IMR-90 (cell line): ENCODE results near the gene STK33. TPM values are rescaled to one million over a fixed set of nuclear protein-coding genes. Genes with fewer than 3 reads are reported as not detected.

Experiments
- ATAC-seq: fragments of 200-7000 bp; cut with Tn5 transposase; 2 replicates; pipeline ENCODE4 v1.9.1; 2020; ENCODE audit warnings: low read depth, mild to moderate bottlenecking, moderate library complexity
- BruUV-seq: library from RNA; stranded (reverse); fragments of 400-500 nt; replicated peaks from 2 replicates; lab custom pipeline; 2021; lab: Mats Ljungman, UMichigan
- CTCF ChIA-PET: fragments of 300-600 bp; formaldehyde crosslinking; extraction: SDS; loops from one replicate; lab custom pipeline; 2021; ENCODE audit warnings: antibody characterized with exemption; lab: Yijun Ruan, JAX
- POLR2A ChIA-PET: fragments of 300-600 bp; sonication (Branson Sonifier 250); formaldehyde crosslinking; loops from one replicate; lab custom pipeline; 2022; ENCODE audit warnings: antibody characterized with exemption; ENCODE audit not compliant: unreplicated experiment; lab: Charles Lee
- DNase-seq: peaks from one replicate; pipeline ENCODE4 v3.0.0; 2013
- H2AFZ ChIP-seq: replicated peaks from 2 replicates; pipeline ENCODE3; 2013; ENCODE audit warnings: low read length, mild to moderate bottlenecking; ENCODE audit not compliant: poor library complexity
- H2AK5ac ChIP-seq: 2 replicates; pipeline ENCODE4 v1.6.1; 2013; ENCODE audit warnings: low read depth, low read length, inconsistent platforms
- H2AK9ac ChIP-seq: replicated peaks from 2 replicates; pipeline ENCODE3; 2013; ENCODE audit warnings: mild to moderate bottlenecking, low read depth, low read length, moderate library complexity; ENCODE audit not compliant: poor library complexity
- H2BK120ac ChIP-seq: 2 replicates; pipeline ENCODE4 v1.6.1; 2013; ENCODE audit warnings: low read depth, low read length, inconsistent platforms
- H2BK15ac ChIP-seq: 3 replicates; pipeline ENCODE4 v1.6.1; 2013; ENCODE audit warnings: low read depth, low read length, inconsistent platforms
- H2BK20ac ChIP-seq: 2 replicates; pipeline ENCODE4 v1.6.1; 2013; ENCODE audit warnings: low read depth, mild to moderate bottlenecking, inconsistent platforms, low read length, moderate library complexity
- H2BK5ac ChIP-seq: 2 replicates; pipeline ENCODE4 v1.6.1; 2013; ENCODE audit warnings: mild to moderate bottlenecking, low read depth, low read length, inconsistent platforms; ENCODE audit not compliant: poor library complexity, severe bottlenecking
- H3K14ac ChIP-seq: replicated peaks from 2 replicates; pipeline ENCODE4 v1.6.1; 2013; ENCODE audit warnings: low read depth, low read length, inconsistent platforms
- H3K18ac ChIP-seq: 2 replicates; pipeline ENCODE4 v1.6.1; 2013; ENCODE audit warnings: low read depth, low read length, control low read depth
- H3K23ac ChIP-seq: 2 replicates; pipeline ENCODE4 v1.6.1; 2013; ENCODE audit warnings: low read depth, low read length, inconsistent platforms
- H3K27ac ChIP-seq: 2 replicates; pipeline ENCODE4 v1.5.1; 2013; ENCODE audit warnings: mild to moderate bottlenecking, control low read depth, low read length; ENCODE audit not compliant: insufficient read depth
- H3K27me3 ChIP-seq: 2 replicates; pipeline ENCODE4 v1.6.1; 2013; ENCODE audit warnings: low read length; ENCODE audit not compliant: control insufficient read depth, insufficient read depth
- H3K36me3 ChIP-seq: 2 replicates; pipeline ENCODE4 v1.6.1; 2013; ENCODE audit warnings: low read length, mixed read lengths; ENCODE audit not compliant: control insufficient read depth, insufficient read depth
- H3K4ac ChIP-seq: 2 replicates; pipeline ENCODE4 v1.6.1; 2013; ENCODE audit warnings: low read depth, low read length, inconsistent platforms
- H3K4me1 ChIP-seq: 2 replicates; pipeline ENCODE4 v1.6.1; 2013; ENCODE audit warnings: low read length, mixed read lengths; ENCODE audit not compliant: control insufficient read depth, insufficient read depth
- H3K4me2 ChIP-seq: 2 replicates; pipeline ENCODE4 v1.6.1; 2013; ENCODE audit warnings: low read depth, mild to moderate bottlenecking, control low read depth, low read length, moderate library complexity
- H3K4me3 ChIP-seq: 2 replicates; pipeline ENCODE4 v1.5.1; 2013; ENCODE audit warnings: low read depth, mild to moderate bottlenecking, control low read depth, low read length, moderate library complexity; ENCODE audit not compliant: insufficient read depth
- H3K56ac ChIP-seq: 2 replicates; pipeline ENCODE4 v1.6.1; 2013; ENCODE audit warnings: low read length, inconsistent platforms; ENCODE audit not compliant: insufficient read depth; ENCODE audit errors: extremely low read depth
- H3K79me1 ChIP-seq, 2 experiments: 2 replicates each; pipeline ENCODE4 v1.6.1; 2013; ENCODE audit warnings: low read length in 2 of 2, inconsistent platforms in 1 of 2, low read depth in 1 of 2
- H3K9ac ChIP-seq: 2 replicates; pipeline ENCODE4 v1.6.1; 2013; ENCODE audit warnings: low read depth, low read length, control low read depth
- H3K9me1 ChIP-seq: 2 replicates; pipeline ENCODE4 v1.6.1; 2013; ENCODE audit warnings: low read length, inconsistent platforms; ENCODE audit not compliant: insufficient read depth
- H3K9me3 ChIP-seq: 2 replicates; pipeline ENCODE4 v1.6.1; 2013; ENCODE audit warnings: low read length; ENCODE audit not compliant: control insufficient read depth, insufficient read depth
- H4K20me1 ChIP-seq: 2 replicates; pipeline ENCODE4 v1.6.1; 2013; ENCODE audit warnings: low read length, inconsistent platforms; ENCODE audit not compliant: insufficient read depth
- H4K5ac ChIP-seq: 2 replicates; pipeline ENCODE4 v1.6.1; 2013; ENCODE audit warnings: mild to moderate bottlenecking, low read depth, low read length, control low read depth
- H4K8ac ChIP-seq, 2 experiments: 2 replicates each; pipeline ENCODE4 v1.6.1; 2013; ENCODE audit warnings: low read depth in 2 of 2, low read length in 2 of 2, control low read depth in 1 of 2, inconsistent platforms in 1 of 2
- H4K91ac ChIP-seq: 2 replicates; pipeline ENCODE4 v1.6.1; 2013; ENCODE audit warnings: low read depth, low read length, inconsistent platforms; ENCODE audit not compliant: insufficient read depth
- CTCF ChIP-seq: conservative IDR thresholded peaks from 2 replicates; pipeline ENCODE4 v1.5.1; 2012; ENCODE audit warnings: mild to moderate bottlenecking, low read depth, low read length, improper control_type of control experiment
- MAZ ChIP-seq: IDR thresholded peaks from 2 replicates; pipeline ENCODE4 v1.6.1; 2012; ENCODE audit warnings: low read depth, mild to moderate bottlenecking, low read length, improper control_type of control experiment, moderate library complexity, borderline replicate concordance
- MXI1 ChIP-seq: IDR thresholded peaks from 2 replicates; pipeline ENCODE4 v1.6.1; 2012; ENCODE audit warnings: low read depth, mild to moderate bottlenecking, low read length, moderate library complexity, borderline replicate concordance
- NFE2L2 ChIP-seq: fragments of 150-350 bp; IDR thresholded peaks from 2 replicates; pipeline ENCODE4 v1.6.1; 2016; ENCODE audit warnings: low read depth, mild to moderate bottlenecking, low read length
- WGBS, 2 experiments: methylation state at CpG; one replicate each; pipeline versions ENCODE4 v1.1.5 to v1.1.7; 2013; ENCODE audit warnings: missing lambda C conversion rate in 2 of 2; ENCODE audit not compliant: insufficient read length in 1 of 2; ENCODE audit errors: extremely low coverage in 2 of 2; 5-methylcytosine and 5-hydroxymethylcytosine counted together
- dilution Hi-C: fragments of 300-500 bp; cut with HindIII; formaldehyde crosslinking; loops from one replicate; pipeline ENCODE4 v1.14.3; 2018; ENCODE audit warnings: low sequenced_read_pairs; ENCODE audit not compliant: unreplicated experiment
- in situ Hi-C: fragments of 300-500 bp; cut with MboI; formaldehyde crosslinking; loops from 3 replicates; pipeline ENCODE4 v1.14.3; 2019; ENCODE audit warnings: low sequenced_read_pairs, inconsistent platforms, mixed read lengths
- intact Hi-C: fragments of 100-400 bp; cut with micrococcal nuclease; formaldehyde crosslinking; loops from 2 replicates; pipeline ENCODE4 v1.10.0; 2022
- polyA plus RNA-seq, 3 experiments: library from polyadenylated mRNA; depleted of rRNA; stranded (reverse); fragments of >200 nt; gene quantifications; 2 replicates each; pipeline ENCODE4 v1.2.3, GENCODE V29; 2012; ENCODE audit warnings: low replicate concordance in 1 of 3
- total RNA-seq: library from RNA; depleted of rRNA; stranded (reverse); fragments of >200 nt; gene quantifications from 2 replicates; pipeline ENCODE4 v1.2.3, GENCODE V29; 2012

STK33 gene
- total and polyA plus RNA-seq, 2 of the 4 experiments (the other 2 are of a cell fraction) = 2.3 to 2.6 TPM

- Histone ChIP-seq H2AK9ac (no peak overlapping the region), H2BK120ac (no peak overlapping the region), H3K4me1 (no peaks in the 10 kb centered on the region), H3K79me1 (no peaks in the 10 kb centered on the region), H3K9ac (no peak overlapping the region), H3K9me1 (no peaks in the 10 kb centered on the region), H3K14ac (no peak overlapping the region), H4K8ac (no peak overlapping the region), H3K36me3 (no peaks in the 10 kb centered on the region), H4K91ac (no peak overlapping the region), H4K20me1 (no peaks in the 10 kb centered on the region), H3K18ac (no peak overlapping the region), H2BK5ac (no peak overlapping the region), H3K9me3 (no peaks in the 10 kb centered on the region), H2BK20ac (no peak overlapping the region), H3K56ac (no peak overlapping the region), H3K4ac (no peak overlapping the region), H2AK5ac (no peak overlapping the region), H4K5ac (no peak overlapping the region), H2BK15ac (no peak overlapping the region), H3K23ac (no peak overlapping the region), H2AFZ (no peak overlapping the region), H3K4me2 (no peak overlapping the region), H3K4me3 (no peak overlapping the region), H3K27ac (no peak overlapping the region), H3K27me3 (peaks cover 39% of the 10 kb centered on the region)
- dilution Hi-C loops = no loop called here
- no peak for ATAC-seq
- intact Hi-C loops = no loop called here
- no peak for TF ChIP-seq NFE2L2
- no peak for TF ChIP-seq MXI1
- TF ChIP-seq CTCF = no peak
- no peak for TF ChIP-seq MAZ
- no peak for DNase-seq
- BruUV-seq = no TSS peak
- ChIA-PET CTCF (no interaction called here), POLR2A (no interaction called here)
- no CpG with 5 or more reads among the region's 9 CpGs for WGBS, 2 experiments
- in situ Hi-C loops = no loop called here
Measured at GRCh38 chr11:8360086-8360828, 233.8 kb downstream of the STK33 start.
